ENCODE results near the gene TMEM184B.

DNA sequence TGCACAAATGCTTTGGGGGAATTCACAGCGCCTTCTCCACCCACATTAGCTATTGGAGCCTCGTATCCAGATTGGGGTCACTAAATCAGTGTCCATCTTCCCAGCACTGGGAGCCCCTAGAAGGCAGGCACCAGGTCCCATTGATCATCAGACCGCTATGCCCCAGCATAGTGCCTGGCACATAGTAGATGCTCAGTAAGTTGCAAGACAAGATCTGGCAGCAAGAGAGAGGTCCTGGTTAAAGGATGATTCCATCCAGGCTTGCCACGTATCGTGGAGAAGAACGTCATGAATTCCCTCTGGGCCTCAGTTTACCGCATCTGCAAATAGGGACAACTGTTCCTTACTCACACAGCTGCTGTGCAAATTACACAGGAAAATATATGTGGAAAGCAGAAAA lies 1.7 kb downstream of the TMEM184B start:
- TF ChIP-seq, protein P1, sequence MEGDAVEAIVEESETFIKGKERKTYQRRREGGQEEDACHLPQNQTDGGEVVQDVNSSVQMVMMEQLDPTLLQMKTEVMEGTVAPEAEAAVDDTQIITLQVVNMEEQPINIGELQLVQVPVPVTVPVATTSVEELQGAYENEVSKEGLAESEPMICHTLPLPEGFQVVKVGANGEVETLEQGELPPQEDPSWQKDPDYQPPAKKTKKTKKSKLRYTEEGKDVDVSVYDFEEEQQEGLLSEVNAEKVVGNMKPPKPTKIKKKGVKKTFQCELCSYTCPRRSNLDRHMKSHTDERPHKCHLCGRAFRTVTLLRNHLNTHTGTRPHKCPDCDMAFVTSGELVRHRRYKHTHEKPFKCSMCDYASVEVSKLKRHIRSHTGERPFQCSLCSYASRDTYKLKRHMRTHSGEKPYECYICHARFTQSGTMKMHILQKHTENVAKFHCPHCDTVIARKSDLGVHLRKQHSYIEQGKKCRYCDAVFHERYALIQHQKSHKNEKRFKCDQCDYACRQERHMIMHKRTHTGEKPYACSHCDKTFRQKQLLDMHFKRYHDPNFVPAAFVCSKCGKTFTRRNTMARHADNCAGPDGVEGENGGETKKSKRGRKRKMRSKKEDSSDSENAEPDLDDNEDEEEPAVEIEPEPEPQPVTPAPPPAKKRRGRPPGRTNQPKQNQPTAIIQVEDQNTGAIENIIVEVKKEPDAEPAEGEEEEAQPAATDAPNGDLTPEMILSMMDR (IDR thresholded peaks at IDR 0.05): no peak
- TF ChIP-seq POLR2AphosphoS5 (IDR thresholded peaks at IDR 0.05) (no peak), POLR2A (IDR thresholded peaks at IDR 0.05) (no peak), EP300 (IDR thresholded peaks at IDR 0.05) (no peak)

Measured in stomach (tissue), 4 donors.